HepG2 (cell line): ENCODE results near the gene USP35. TPM values are rescaled to one million over a fixed set of nuclear protein-coding genes. Genes with fewer than 3 reads are reported as not detected.

ENCODE experiments used
- ARNT2 ChIP-seq: sonication (generic); formaldehyde crosslinking; IDR thresholded peaks from 2 replicates; pipeline ENCODE4 v1.8.0; 2022; ENCODE audit warnings: mild to moderate bottlenecking, low read depth, missing genetic modification reagents, moderate library complexity
- FOXA1 ChIP-seq, 2 experiments: fragments of 450-650 bp in 1 of 2; sonication (generic) in 1 of 2; formaldehyde crosslinking in 1 of 2; IDR thresholded peaks; 2 replicates each; pipeline versions ENCODE4 v1.4.0 to v1.6.1; 2016 to 2020; ENCODE audit warnings: missing genetic modification reagents in 1 of 2
- FOXC1 ChIP-seq: sonication (generic); formaldehyde crosslinking; IDR thresholded peaks from 2 replicates; pipeline ENCODE4 v1.8.0; 2022; ENCODE audit warnings: mild to moderate bottlenecking, missing genetic modification reagents, borderline replicate concordance
- IRF2 ChIP-seq: IDR thresholded peaks from 2 replicates; pipeline ENCODE4 v1.6.1; 2018; ENCODE audit warnings: missing genetic modification reagents, missing compliant biosample characterization
- KDM1A ChIP-seq: IDR thresholded peaks from 2 replicates; pipeline ENCODE4 v1.6.1; 2016; ENCODE audit warnings: missing compliant biosample characterization
- MAF1 ChIP-seq: sonication (generic); formaldehyde crosslinking; IDR thresholded peaks from 2 replicates; pipeline ENCODE4 v1.5.0; 2020; ENCODE audit warnings: missing genetic modification reagents, borderline replicate concordance
- ZNF556 ChIP-seq: sonication (generic); formaldehyde crosslinking; IDR thresholded peaks from 2 replicates; pipeline ENCODE4 v1.4.0; 2020; ENCODE audit warnings: mild to moderate bottlenecking, missing genetic modification reagents, borderline replicate concordance
- ZNF598 ChIP-seq: sonication (generic); formaldehyde crosslinking; IDR thresholded peaks from 2 replicates; pipeline ENCODE4 v1.5.1; 2020; ENCODE audit warnings: mild to moderate bottlenecking, missing genetic modification reagents, borderline replicate concordance
- ZNF644 ChIP-seq: IDR thresholded peaks from 2 replicates; pipeline ENCODE4 v1.6.1; 2016; ENCODE audit warnings: low read depth
- polyA plus RNA-seq, 8 experiments: library from polyadenylated mRNA; depleted of rRNA in 3 of 8; stranded (reverse) in 7 of 8; unstranded in 1 of 8; fragments of >200 nt; fragmentation: Illumina TruSeq in 4 of 8; extraction: Trizol in 4 of 8; gene quantifications; 2 replicates each; pipeline versions ENCODE4 v1.2.1 to v1.2.3, GENCODE V29; 2011 to 2016; ENCODE audit warnings: low read depth in 4 of 8, missing spikeins in 1 of 8, mixed read lengths in 1 of 8; ENCODE audit not compliant: insufficient read depth in 1 of 8
- total RNA-seq, 5 experiments: library from RNA; depleted of rRNA; stranded (reverse); fragments of >200 nt; fragmentation: Illumina TruSeq; extraction: Trizol; gene quantifications; 2 replicates each; pipeline ENCODE4 v1.2.3, GENCODE V29; 2016; ENCODE audit warnings: low read depth in 1 of 5
- TF ChIP-seq, protein P1 (sequence below): sonication (generic); formaldehyde crosslinking; IDR thresholded peaks from 2 replicates; pipeline ENCODE4 v1.8.0; 2022; ENCODE audit warnings: missing genetic modification reagents, mild to moderate bottlenecking, moderate library complexity, borderline replicate concordance
- TF ChIP-seq, protein P2 (sequence below): fragments of 450-650 bp; IDR thresholded peaks from 2 replicates; pipeline ENCODE4 v1.6.1; 2016
- TF ChIP-seq, protein P3 (sequence below): sonication (generic); formaldehyde crosslinking; IDR thresholded peaks from 2 replicates; pipeline ENCODE4 v1.5.0; 2020; ENCODE audit warnings: missing genetic modification reagents, mild to moderate bottlenecking, borderline replicate concordance
- TF ChIP-seq, protein P4 (sequence below): sonication (generic); formaldehyde crosslinking; IDR thresholded peaks from 2 replicates; pipeline ENCODE4 v1.4.0; 2020; ENCODE audit warnings: missing genetic modification reagents
- TF ChIP-seq, protein P5 (sequence below): sonication (generic); formaldehyde crosslinking; IDR thresholded peaks from 2 replicates; pipeline ENCODE4 v1.4.0; 2020; ENCODE audit warnings: mild to moderate bottlenecking, missing genetic modification reagents
- TF ChIP-seq, protein P6 (sequence below): sonication (generic); formaldehyde crosslinking; IDR thresholded peaks from 2 replicates; pipeline ENCODE4 v1.4.0; 2020; ENCODE audit warnings: missing genetic modification reagents, mild to moderate bottlenecking, borderline replicate concordance
- TF ChIP-seq, protein P7 (sequence below): sonication (generic); formaldehyde crosslinking; IDR thresholded peaks from 2 replicates; pipeline ENCODE4 v1.4.0; 2020; ENCODE audit warnings: mild to moderate bottlenecking, low read depth, missing genetic modification reagents

Gene USP35
- total and polyA plus RNA-seq, 2 of the 13 experiments (the other 11 are each of a cell fraction or from before 2014, with no cell fraction given): 4.6 to 7.7 TPM

DNA sequence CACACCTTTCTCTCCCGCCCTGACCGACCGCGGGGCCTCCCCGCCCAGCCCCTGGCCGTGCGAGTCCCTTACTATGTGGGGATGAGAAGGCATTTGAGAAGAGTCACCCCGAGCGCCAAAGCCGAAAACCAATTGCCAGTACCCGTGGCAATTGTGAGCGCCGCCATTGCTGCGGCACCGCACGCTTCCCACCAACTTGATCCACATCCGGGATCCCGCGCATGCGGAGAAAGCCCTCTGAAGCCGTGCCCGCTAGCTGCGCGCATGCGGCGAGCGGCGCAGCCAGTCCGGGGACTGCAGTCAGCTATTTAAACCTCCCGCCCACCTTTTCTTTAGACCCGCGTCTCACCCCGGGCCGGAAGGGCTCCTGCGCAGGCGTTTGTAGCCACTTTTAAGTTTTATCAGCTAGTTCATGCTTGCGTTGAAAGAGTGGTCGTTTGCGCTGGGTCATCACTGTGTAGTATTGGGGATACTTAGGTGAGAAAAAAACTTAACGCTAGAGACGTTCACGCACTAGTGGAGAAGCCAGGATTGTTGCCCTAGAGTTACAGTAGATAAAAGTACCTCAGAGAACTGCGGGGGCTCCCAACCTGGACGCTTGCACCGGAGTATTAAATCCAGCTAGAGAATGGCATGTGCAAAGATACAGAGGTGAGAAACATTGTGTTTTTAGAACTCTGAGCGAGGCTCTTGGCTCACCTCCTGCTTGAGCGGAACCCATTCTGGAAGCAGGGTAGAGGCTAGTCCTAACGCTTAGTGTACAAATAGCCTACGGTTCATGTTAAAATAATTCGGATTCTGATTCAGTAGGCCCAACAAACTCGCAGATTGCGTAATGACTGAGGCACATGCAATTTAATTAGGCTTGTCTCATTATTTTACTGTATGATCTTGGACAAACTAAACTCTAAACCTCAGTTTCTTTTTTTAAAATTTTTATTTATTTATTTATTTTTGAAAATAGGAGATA, 49.0 kb upstream of the USP35 start, which contains the start of gene ALG8 (continued):
- TF ChIP-seq, protein P1, sequence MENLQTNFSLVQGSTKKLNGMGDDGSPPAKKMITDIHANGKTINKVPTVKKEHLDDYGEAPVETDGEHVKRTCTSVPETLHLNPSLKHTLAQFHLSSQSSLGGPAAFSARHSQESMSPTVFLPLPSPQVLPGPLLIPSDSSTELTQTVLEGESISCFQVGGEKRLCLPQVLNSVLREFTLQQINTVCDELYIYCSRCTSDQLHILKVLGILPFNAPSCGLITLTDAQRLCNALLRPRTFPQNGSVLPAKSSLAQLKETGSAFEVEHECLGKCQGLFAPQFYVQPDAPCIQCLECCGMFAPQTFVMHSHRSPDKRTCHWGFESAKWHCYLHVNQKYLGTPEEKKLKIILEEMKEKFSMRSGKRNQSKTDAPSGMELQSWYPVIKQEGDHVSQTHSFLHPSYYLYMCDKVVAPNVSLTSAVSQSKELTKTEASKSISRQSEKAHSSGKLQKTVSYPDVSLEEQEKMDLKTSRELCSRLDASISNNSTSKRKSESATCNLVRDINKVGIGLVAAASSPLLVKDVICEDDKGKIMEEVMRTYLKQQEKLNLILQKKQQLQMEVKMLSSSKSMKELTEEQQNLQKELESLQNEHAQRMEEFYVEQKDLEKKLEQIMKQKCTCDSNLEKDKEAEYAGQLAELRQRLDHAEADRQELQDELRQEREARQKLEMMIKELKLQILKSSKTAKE (CRISPR knock-in tag): no peak
- TF ChIP-seq ZNF644 (CRISPR knock-in tag): no peak
- peak; percentile 93 for TF ChIP-seq ZNF598 (CRISPR knock-in tag)
- TF ChIP-seq, protein P2, sequence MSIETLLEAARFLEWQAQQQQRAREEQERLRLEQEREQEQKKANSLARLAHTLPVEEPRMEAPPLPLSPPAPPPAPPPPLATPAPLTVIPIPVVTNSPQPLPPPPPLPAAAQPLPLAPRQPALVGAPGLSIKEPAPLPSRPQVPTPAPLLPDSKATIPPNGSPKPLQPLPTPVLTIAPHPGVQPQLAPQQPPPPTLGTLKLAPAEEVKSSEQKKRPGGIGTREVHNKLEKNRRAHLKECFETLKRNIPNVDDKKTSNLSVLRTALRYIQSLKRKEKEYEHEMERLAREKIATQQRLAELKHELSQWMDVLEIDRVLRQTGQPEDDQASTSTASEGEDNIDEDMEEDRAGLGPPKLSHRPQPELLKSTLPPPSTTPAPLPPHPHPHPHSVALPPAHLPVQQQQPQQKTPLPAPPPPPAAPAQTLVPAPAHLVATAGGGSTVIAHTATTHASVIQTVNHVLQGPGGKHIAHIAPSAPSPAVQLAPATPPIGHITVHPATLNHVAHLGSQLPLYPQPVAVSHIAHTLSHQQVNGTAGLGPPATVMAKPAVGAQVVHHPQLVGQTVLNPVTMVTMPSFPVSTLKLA: peak; percentile 85
- TF ChIP-seq, protein P3, sequence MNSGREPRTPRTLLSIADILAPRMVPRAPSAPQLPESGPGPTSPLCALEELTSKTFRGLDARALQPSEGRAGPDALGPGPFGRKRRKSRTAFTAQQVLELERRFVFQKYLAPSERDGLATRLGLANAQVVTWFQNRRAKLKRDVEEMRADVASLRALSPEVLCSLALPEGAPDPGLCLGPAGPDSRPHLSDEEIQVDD: peak; percentile 23; the same call in 1 of the 2 replicates
- TF ChIP-seq IRF2 (CRISPR knock-in tag): peak; percentile 55; the same call in 1 of the 2 replicates
- no peak for TF ChIP-seq KDM1A (CRISPR knock-in tag)
- TF ChIP-seq FOXC1 (CRISPR knock-in tag): peak; percentile 92
- TF ChIP-seq FOXA1 (IDR thresholded peaks at IDR 0.05): no peak
- TF ChIP-seq FOXA1 (CRISPR knock-in tag; IDR thresholded peaks at IDR 0.05): peak; percentile 59
- TF ChIP-seq MAF1 (CRISPR knock-in tag): 0 out of 2 replicates have a peak, but pooled peaks have one; percentile 68
- TF ChIP-seq, protein P4, sequence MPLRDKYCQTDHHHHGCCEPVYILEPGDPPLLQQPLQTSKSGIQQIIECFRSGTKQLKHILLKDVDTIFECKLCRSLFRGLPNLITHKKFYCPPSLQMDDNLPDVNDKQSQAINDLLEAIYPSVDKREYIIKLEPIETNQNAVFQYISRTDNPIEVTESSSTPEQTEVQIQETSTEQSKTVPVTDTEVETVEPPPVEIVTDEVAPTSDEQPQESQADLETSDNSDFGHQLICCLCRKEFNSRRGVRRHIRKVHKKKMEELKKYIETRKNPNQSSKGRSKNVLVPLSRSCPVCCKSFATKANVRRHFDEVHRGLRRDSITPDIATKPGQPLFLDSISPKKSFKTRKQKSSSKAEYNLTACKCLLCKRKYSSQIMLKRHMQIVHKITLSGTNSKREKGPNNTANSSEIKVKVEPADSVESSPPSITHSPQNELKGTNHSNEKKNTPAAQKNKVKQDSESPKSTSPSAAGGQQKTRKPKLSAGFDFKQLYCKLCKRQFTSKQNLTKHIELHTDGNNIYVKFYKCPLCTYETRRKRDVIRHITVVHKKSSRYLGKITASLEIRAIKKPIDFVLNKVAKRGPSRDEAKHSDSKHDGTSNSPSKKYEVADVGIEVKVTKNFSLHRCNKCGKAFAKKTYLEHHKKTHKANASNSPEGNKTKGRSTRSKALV (CRISPR knock-in tag): peak; percentile 76; the same call in 1 of the 2 replicates
- no peak for TF ChIP-seq ZNF556 (CRISPR knock-in tag)
- TF ChIP-seq, protein P5, sequence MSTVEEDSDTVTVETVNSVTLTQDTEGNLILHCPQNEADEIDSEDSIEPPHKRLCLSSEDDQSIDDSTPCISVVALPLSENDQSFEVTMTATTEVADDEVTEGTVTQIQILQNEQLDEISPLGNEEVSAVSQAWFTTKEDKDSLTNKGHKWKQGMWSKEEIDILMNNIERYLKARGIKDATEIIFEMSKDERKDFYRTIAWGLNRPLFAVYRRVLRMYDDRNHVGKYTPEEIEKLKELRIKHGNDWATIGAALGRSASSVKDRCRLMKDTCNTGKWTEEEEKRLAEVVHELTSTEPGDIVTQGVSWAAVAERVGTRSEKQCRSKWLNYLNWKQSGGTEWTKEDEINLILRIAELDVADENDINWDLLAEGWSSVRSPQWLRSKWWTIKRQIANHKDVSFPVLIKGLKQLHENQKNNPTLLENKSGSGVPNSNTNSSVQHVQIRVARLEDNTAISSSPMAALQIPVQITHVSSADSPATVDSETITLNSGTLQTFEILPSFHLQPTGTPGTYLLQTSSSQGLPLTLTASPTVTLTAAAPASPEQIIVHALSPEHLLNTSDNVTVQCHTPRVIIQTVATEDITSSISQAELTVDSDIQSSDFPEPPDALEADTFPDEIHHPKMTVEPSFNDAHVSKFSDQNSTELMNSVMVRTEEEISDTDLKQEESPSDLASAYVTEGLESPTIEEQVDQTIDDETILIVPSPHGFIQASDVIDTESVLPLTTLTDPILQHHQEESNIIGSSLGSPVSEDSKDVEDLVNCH (CRISPR knock-in tag): no peak
- peak; percentile 91 for TF ChIP-seq ARNT2 (CRISPR knock-in tag)
- TF ChIP-seq, protein P6, sequence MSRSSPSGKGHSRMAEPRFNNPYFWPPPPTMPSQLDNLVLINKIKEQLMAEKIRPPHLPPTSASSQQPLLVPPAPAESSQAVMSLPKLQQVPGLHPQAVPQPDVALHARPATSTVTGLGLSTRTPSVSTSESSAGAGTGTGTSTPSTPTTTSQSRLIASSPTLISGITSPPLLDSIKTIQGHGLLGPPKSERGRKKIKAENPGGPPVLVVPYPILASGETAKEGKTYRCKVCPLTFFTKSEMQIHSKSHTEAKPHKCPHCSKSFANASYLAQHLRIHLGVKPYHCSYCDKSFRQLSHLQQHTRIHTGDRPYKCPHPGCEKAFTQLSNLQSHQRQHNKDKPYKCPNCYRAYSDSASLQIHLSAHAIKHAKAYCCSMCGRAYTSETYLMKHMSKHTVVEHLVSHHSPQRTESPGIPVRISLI (CRISPR knock-in tag): peak; percentile 53; the same call in 1 of the 2 replicates
- TF ChIP-seq, protein P7, sequence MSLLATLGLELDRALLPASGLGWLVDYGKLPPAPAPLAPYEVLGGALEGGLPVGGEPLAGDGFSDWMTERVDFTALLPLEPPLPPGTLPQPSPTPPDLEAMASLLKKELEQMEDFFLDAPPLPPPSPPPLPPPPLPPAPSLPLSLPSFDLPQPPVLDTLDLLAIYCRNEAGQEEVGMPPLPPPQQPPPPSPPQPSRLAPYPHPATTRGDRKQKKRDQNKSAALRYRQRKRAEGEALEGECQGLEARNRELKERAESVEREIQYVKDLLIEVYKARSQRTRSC (CRISPR knock-in tag): peak; percentile 25; the same call in 1 of the 2 replicates
